GM18870 (cell line): ENCODE data around the gene CDSN.

ENCODE experiments used
- ATAC-seq: cut with Tn5 transposase; IDR thresholded peaks from one replicate; pipeline ENCODE4 v1.9.1; 2021; ENCODE audit warnings: moderate library complexity; ENCODE audit not compliant: unreplicated experiment

CDSN gene

GRCh38 chr6:31149827-31150447, 29.7 kb upstream of the CDSN start:
- ATAC-seq, result no peak

- ATAC-seq, result no peak
These were observed 25.1 kb upstream of the CDSN start for GRCh38 chr6:31145386-31145785.

GRCh38 chr6:31144970-31145340, 24.7 kb upstream of the CDSN start:
- no peak for ATAC-seq

GRCh38 chr6:31144296-31144969, 24.2 kb upstream of the CDSN start:
- no peak for ATAC-seq

GRCh38 chr6:31143148-31143547, 22.9 kb upstream of the CDSN start:
- no peak for ATAC-seq

GRCh38 chr6:31142361-31142761, 22.1 kb upstream of the CDSN start:
- ATAC-seq, result no peak

- no peak for ATAC-seq
These were observed 20.4 kb upstream of the CDSN start for GRCh38 chr6:31140643-31141042.

- ATAC-seq, result no peak
These were observed 19.4 kb upstream of the CDSN start for GRCh38 chr6:31139599-31139998.

- ATAC-seq, result no peak
These were observed 18.7 kb upstream of the CDSN start, which contains the start of gene PSORS1C2 for GRCh38 chr6:31138982-31139381. PSORS1C2 (minus strand) TSS chr6:31139066; CDS start chr6:31139026, 40 bp downstream.

GRCh38 chr6:31135710-31136109, 15.5 kb upstream of the CDSN start:
- no peak for ATAC-seq

- no peak for ATAC-seq
These were observed 12.6 kb upstream of the CDSN start for GRCh38 chr6:31132806-31133205.

- no peak for ATAC-seq
These were observed 11.3 kb upstream of the CDSN start for GRCh38 chr6:31131595-31131994.

GRCh38 chr6:31130751-31131150, 10.5 kb upstream of the CDSN start:
- no peak for ATAC-seq

- ATAC-seq, result no peak
These were observed 8.9 kb upstream of the CDSN start for GRCh38 chr6:31129130-31129529.

- no peak for ATAC-seq
These were observed 7.9 kb upstream of the CDSN start for GRCh38 chr6:31128093-31128676.

GRCh38 chr6:31126396-31127175, 6.3 kb upstream of the CDSN start:
- ATAC-seq, result no peak

GRCh38 chr6:31125586-31126363, 5.5 kb upstream of the CDSN start:
- no peak for ATAC-seq

GRCh38 chr6:31125162-31125561, 4.9 kb upstream of the CDSN start:
- no peak for ATAC-seq

- no peak for ATAC-seq
These were observed 2.8 kb upstream of the CDSN start for GRCh38 chr6:31122791-31123706.
